Neural crest cell (in vitro differentiated cells): ENCODE data around the gene RETREG2. TPM values are rescaled to one million over a fixed set of nuclear protein-coding genes. Genes with fewer than 3 reads are reported as not detected.
A peak's percentile ranks its signal among the peaks of the same experiment; 100 is the strongest.

Experiments
- DNase-seq: peaks from one replicate; pipeline ENCODE4 v3.0.0; 2021; ENCODE audit warnings: low read depth, mixed read lengths, low spot score
- H3K27ac Mint-ChIP-seq: one replicate; pipeline ENCODE4 v1.8.0; 2021; ENCODE audit warnings: mild to moderate bottlenecking, mixed read lengths; ENCODE audit not compliant: unreplicated experiment
- H3K27me3 Mint-ChIP-seq: 2 replicates; pipeline ENCODE4 v1.8.0; 2021; ENCODE audit warnings: low read depth, mild to moderate bottlenecking, mixed read lengths
- H3K36me3 Mint-ChIP-seq: 2 replicates; pipeline ENCODE4 v1.8.0; 2021; ENCODE audit warnings: low read depth, mild to moderate bottlenecking, mixed read lengths
- H3K4me1 Mint-ChIP-seq: 2 replicates; pipeline ENCODE4 v1.8.0; 2021; ENCODE audit warnings: mixed read lengths
- H3K4me3 Mint-ChIP-seq: one replicate; pipeline ENCODE4 v1.8.0; 2021; ENCODE audit warnings: mild to moderate bottlenecking, mixed read lengths
- H3K9me3 Mint-ChIP-seq: 2 replicates; pipeline ENCODE4 v1.8.0; 2021; ENCODE audit warnings: mixed read lengths
- CTCF ChIP-seq: fragments of 200-600 bp; sonication (generic); conservative IDR thresholded peaks from 2 replicates; pipeline ENCODE4 v1.5.0; 2021; ENCODE audit warnings: antibody characterized with exemption, mild to moderate bottlenecking
- total RNA-seq: library from RNA; stranded (reverse); gene quantifications from 2 replicates; pipeline ENCODE4 v1.2.1, GENCODE V29; 2021

RETREG2 gene
- total RNA-seq, 1 donor from 2014 or later, result 86.0 TPM

- Mint-ChIP-seq H3K27me3 (peaks cover 3% of the 10 kb centered on the region), H3K27ac (peak overlapping the region; percentile 91), H3K4me3 (peak overlapping the region; percentile 67), H3K4me1 (peaks cover 29% of the 10 kb centered on the region), H3K36me3 (peaks cover 9% of the 10 kb centered on the region), H3K9me3 (peaks cover 7% of the 10 kb centered on the region)
- no peak for DNase-seq
- TF ChIP-seq CTCF, result no peak
Measured at GRCh38 chr2:219204425-219205164, 26.5 kb downstream of the RETREG2 start.

GRCh38 chr2:219205165-219205538 lies 27.1 kb downstream of the RETREG2 start:
- peak overlapping the region; percentile 67 for H3K4me3 Mint-ChIP-seq
- no peak overlapping the region for H3K27ac Mint-ChIP-seq
- H3K36me3 Mint-ChIP-seq, result peaks cover 9% of the 10 kb centered on the region
- no peak for TF ChIP-seq CTCF
- H3K9me3 Mint-ChIP-seq, result peaks cover 7% of the 10 kb centered on the region
- peaks cover 29% of the 10 kb centered on the region for H3K4me1 Mint-ChIP-seq
- H3K27me3 Mint-ChIP-seq, result peaks cover 3% of the 10 kb centered on the region
- no peak for DNase-seq

DNA sequence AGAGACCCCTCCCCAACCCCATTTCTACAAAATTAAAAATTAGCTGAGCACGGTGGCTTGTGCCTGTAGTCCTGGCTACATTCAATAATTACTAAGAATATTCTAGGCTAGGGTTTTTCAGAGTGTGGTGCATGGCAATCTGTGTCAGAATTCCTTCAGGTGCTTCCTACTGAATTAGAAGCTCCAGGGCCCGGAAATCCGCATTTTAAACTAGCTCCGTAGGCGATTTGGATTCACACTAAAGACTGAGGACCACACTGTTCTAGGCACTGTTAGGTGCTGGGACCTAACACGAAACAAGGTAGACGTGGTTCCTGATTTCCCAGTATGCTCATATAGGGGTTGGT lies 27.9 kb downstream of the RETREG2 start:
- Mint-ChIP-seq H3K27ac (peak overlapping the region; percentile 96), H3K4me3 (peak overlapping the region; percentile 92), H3K9me3 (peaks cover 4% of the 10 kb centered on the region), H3K27me3 (peaks cover 3% of the 10 kb centered on the region), H3K4me1 (peaks cover 23% of the 10 kb centered on the region), H3K36me3 (peaks cover 4% of the 10 kb centered on the region)
- no peak for TF ChIP-seq CTCF
- DNase-seq, result no peak

DNA sequence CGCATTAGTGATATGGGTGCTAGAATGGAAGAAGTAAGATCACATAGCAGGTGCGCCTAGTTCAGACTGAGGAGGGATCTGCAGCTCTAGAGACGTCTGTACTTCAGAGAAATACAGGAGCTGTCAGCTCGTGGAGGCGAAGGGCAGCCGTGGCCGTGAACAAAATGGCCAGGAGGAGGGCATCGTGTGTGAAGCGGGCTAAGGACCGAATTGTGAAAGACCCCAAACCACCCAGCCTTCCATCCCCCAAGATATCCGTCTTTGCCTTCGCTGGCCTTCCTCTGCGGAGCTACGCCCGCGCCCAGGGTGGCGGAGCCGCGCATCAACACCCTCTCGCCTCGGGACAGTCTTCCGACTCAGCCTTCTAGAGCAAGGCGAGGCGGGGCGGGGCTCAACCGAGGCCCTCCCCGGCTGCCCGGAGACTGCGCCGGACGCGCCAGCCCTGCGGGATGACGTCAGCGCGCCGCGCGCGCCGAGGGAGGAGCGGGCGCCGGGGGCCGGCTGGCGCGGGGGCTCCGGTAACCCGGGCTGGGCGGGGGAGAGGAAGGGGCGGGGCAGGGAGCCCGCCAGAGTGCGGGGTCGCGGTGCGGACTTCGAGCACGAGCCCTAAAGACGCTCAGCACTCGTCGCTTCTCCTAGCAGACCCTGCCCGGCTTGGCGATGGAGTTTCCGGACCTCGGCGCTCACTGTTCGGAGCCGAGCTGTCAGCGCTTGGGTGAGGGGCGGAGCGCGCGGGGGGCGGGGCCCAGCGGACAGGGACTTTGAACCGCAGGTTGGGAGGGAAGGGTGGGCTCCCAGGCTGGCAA lies 28.5 kb downstream of the RETREG2 start, which contains the start of gene ZFAND2B:
Gene ZFAND2B, plus strand, starts transcription at position 455 of the 806 bp plus-strand sequence. Its CDS starts 206 bp downstream, at position 661.
- H3K36me3 Mint-ChIP-seq, result peaks cover 4% of the 10 kb centered on the region
- H3K9me3 Mint-ChIP-seq, result peaks cover 2% of the 10 kb centered on the region
- peaks cover 3% of the 10 kb centered on the region for H3K27me3 Mint-ChIP-seq
- peak; percentile 39 for TF ChIP-seq CTCF
- peak within 1 kb of the TSS; percentile 96 for H3K27ac Mint-ChIP-seq
- H3K4me1 Mint-ChIP-seq, result peaks cover 21% of the 10 kb centered on the region
- peak; percentile 89 for DNase-seq
- H3K4me3 Mint-ChIP-seq, result peak within 1 kb of the TSS; percentile 92

- peaks cover 2% of the 10 kb centered on the region for H3K9me3 Mint-ChIP-seq
- H3K27ac Mint-ChIP-seq, result peak overlapping the region; percentile 64
- TF ChIP-seq CTCF, result no peak
- no peak for DNase-seq
- H3K4me3 Mint-ChIP-seq, result peak overlapping the region; percentile 92
- H3K36me3 Mint-ChIP-seq, result peaks cover 4% of the 10 kb centered on the region
- peaks cover 21% of the 10 kb centered on the region for H3K4me1 Mint-ChIP-seq
- H3K27me3 Mint-ChIP-seq, result peaks cover 3% of the 10 kb centered on the region
Measured at GRCh38 chr2:219207134-219207883, 29.2 kb downstream of the RETREG2 start.
